RWPE2 (cell line): Measurements from ENCODE around the gene DPP9.

ENCODE experiments used
- ATAC-seq: fragments of 200-7000 bp; cut with Tn5 transposase; 3 replicates; pipeline ENCODE4 v1.9.1; 2021; ENCODE audit warnings: low read depth
- DNase-seq: peaks from one replicate; pipeline ENCODE4 v3.0.0-alpha.2; 2020; ENCODE audit warnings: low spot score
- H3K27ac ChIP-seq: fragments of 450-650 bp; 2 replicates; pipeline ENCODE4 v1.5.1; 2017; ENCODE audit warnings: mild to moderate bottlenecking; ENCODE audit not compliant: poor library complexity, severe bottlenecking
- H3K27me3 ChIP-seq: fragments of 250-450 bp; sonication (Bioruptor Pico); 2 replicates; pipeline ENCODE4 v1.5.1; 2021; ENCODE audit warnings: mild to moderate bottlenecking, moderate library complexity; ENCODE audit not compliant: insufficient read depth, poor library complexity, severe bottlenecking
- H3K36me3 ChIP-seq: fragments of 250-450 bp; sonication (Bioruptor Pico); 2 replicates; pipeline ENCODE4 v1.5.1; 2020; ENCODE audit warnings: low read depth, mild to moderate bottlenecking, moderate library complexity
- H3K4me1 ChIP-seq: fragments of 250-450 bp; sonication (Bioruptor Pico); 2 replicates; pipeline ENCODE4 v1.5.1; 2021; ENCODE audit warnings: mild to moderate bottlenecking, moderate library complexity; ENCODE audit not compliant: insufficient read depth, poor library complexity, severe bottlenecking
- H3K4me3 ChIP-seq: fragments of 250-450 bp; sonication (Bioruptor Pico); 2 replicates; pipeline ENCODE4 v1.5.1; 2021; ENCODE audit warnings: mild to moderate bottlenecking, moderate library complexity; ENCODE audit not compliant: severe bottlenecking
- H3K9me3 ChIP-seq: fragments of 250-450 bp; sonication (Bioruptor Pico); 2 replicates; pipeline ENCODE4 v1.5.1; 2021; ENCODE audit warnings: mild to moderate bottlenecking, moderate library complexity; ENCODE audit not compliant: severe bottlenecking
- TF ChIP-seq, protein P1 (sequence below): fragments of 450-650 bp; IDR thresholded peaks from one replicate; pipeline ENCODE4 v1.5.1; 2017; ENCODE audit warnings: mild to moderate bottlenecking, moderate library complexity; ENCODE audit not compliant: poor library complexity, severe bottlenecking

Gene DPP9

DNA sequence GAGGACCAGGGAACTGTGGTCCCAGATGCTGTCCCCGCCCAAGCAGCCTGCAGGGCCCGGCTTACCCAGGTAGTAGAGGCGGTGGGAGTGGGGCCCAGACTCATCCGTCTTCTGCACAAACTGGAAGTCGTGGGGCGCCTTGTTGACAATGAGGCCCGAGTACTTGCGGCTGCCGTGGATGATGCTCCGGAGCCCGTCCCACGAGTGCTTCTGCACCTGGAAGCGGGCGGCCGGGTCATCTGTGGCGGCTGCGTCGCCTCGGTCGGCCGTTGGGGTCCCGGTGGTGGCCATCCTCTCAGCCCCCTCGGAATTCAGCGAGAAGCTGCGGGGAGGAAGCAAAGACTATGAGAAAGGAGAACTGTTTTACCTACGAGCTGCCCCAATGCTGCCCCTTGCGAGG, 9.6 kb downstream of the DPP9 start:
- no peaks in the 10 kb centered on the region for H3K9me3 ChIP-seq
- ATAC-seq (no peak), DNase-seq (no peak)
- H3K27ac ChIP-seq = peak overlapping the region; percentile 99
- peaks cover 91% of the 10 kb centered on the region for H3K36me3 ChIP-seq
- TF ChIP-seq, protein P1, sequence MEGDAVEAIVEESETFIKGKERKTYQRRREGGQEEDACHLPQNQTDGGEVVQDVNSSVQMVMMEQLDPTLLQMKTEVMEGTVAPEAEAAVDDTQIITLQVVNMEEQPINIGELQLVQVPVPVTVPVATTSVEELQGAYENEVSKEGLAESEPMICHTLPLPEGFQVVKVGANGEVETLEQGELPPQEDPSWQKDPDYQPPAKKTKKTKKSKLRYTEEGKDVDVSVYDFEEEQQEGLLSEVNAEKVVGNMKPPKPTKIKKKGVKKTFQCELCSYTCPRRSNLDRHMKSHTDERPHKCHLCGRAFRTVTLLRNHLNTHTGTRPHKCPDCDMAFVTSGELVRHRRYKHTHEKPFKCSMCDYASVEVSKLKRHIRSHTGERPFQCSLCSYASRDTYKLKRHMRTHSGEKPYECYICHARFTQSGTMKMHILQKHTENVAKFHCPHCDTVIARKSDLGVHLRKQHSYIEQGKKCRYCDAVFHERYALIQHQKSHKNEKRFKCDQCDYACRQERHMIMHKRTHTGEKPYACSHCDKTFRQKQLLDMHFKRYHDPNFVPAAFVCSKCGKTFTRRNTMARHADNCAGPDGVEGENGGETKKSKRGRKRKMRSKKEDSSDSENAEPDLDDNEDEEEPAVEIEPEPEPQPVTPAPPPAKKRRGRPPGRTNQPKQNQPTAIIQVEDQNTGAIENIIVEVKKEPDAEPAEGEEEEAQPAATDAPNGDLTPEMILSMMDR = no peak
- no peaks in the 10 kb centered on the region for H3K27me3 ChIP-seq
- H3K4me1 ChIP-seq = peaks cover 34% of the 10 kb centered on the region
- no peak overlapping the region for H3K4me3 ChIP-seq

DNA sequence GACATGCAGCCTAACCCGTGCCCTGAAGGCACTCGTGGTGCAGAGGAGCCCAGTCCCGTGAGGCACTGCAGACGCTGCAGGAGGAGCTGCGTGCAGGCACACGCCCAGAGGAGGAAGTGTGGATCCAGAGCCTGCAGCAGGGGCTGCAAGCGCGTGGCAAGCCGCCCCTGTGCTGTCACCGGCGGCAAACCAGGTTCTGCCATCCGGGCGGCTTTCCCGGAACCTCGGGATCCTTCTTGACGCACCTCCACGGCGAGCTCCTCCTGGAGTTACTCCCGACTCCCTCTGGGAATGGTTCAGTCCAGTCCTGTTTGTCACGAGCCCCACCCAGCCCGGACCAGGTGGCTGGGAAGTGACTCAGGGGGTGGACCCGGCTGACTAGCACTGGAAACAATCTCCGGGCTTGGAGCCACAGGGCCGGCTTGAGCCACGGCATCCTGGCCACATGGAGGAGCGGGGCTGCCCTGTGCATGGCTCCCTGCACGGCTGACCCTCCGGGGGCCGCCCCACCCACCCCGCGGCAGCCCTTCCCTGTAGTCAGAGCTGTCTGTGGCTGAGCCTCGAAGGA, 10.2 kb downstream of the DPP9 start:
- peaks cover 32% of the 10 kb centered on the region for H3K4me1 ChIP-seq
- H3K9me3 ChIP-seq = no peaks in the 10 kb centered on the region
- peaks cover 91% of the 10 kb centered on the region for H3K36me3 ChIP-seq
- H3K4me3 ChIP-seq = no peak overlapping the region
- TF ChIP-seq, protein P1 = no peak
- no peaks in the 10 kb centered on the region for H3K27me3 ChIP-seq
- DNase-seq (peak; percentile 98), ATAC-seq (peak; percentile 77)
- H3K27ac ChIP-seq = peak overlapping the region; percentile 99

DNA sequence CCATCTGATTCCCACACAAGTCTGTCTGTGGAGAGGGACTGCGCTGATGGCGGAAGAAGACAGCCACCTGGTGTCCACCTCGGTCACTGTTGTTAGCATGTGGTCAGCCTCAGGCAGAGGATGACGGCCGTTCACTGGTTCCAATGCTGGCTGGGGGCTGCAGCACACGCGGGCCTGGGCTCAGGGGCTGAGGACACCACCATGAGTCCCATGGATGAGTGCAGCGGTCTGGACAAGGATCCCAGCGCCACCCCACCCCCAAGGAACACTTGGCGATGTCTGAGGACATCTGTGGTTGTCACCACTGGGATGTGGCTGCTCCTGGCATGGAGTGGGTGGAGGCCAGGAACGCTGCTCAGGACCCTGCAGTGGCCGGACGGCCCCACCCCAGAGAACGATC, 10.9 kb downstream of the DPP9 start:
- ATAC-seq = no peak
- Histone ChIP-seq H3K27ac (peak overlapping the region; percentile 99), H3K36me3 (peaks cover 91% of the 10 kb centered on the region), H3K27me3 (no peaks in the 10 kb centered on the region), H3K4me1 (peaks cover 32% of the 10 kb centered on the region), H3K4me3 (no peak overlapping the region), H3K9me3 (no peaks in the 10 kb centered on the region)
- TF ChIP-seq, protein P1 = no peak
- no peak for DNase-seq

DNA sequence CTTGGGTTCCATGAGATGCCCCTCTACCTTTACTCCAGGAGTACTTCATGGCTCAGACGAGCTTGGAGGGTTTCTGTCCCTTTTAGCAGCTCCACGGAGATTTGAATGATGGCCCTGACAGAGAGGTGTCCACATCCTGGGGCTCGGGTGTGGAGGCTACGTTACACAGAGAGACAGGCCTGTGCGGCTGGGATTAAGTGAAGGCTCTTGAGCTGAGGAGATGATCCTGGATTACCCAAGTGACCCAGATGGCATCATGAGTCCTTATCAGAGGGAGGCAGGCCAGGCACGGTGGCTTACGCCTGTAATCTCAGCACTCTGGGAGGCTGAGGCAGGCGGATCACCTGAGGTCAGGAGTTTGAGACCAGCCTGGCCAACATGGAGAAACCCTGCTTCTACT, 12.4 kb downstream of the DPP9 start:
- ATAC-seq (no peak), DNase-seq (no peak)
- Histone ChIP-seq H3K36me3 (peaks cover 92% of the 10 kb centered on the region), H3K27me3 (no peaks in the 10 kb centered on the region), H3K4me3 (no peak overlapping the region), H3K9me3 (no peaks in the 10 kb centered on the region), H3K4me1 (peaks cover 24% of the 10 kb centered on the region), H3K27ac (peak overlapping the region; percentile 99)
- TF ChIP-seq, protein P1 = no peak

DNA sequence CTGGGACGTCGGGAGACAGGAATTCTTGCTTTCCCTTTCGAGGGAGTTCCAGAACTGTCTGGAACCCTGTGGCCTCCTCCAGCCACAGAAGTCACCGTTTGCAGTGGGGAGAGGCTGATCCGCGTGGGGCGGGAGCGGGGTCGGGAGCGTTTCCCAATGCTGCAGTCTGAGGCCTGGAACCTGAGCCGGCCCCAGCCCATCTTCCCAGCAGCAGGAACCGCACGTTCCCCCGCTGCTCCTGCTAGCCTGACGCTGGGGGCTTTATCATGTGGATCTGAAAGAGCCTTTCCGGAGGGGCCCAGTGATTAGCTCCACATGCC, 13.4 kb downstream of the DPP9 start:
- TF ChIP-seq, protein P1 = no peak
- no peak overlapping the region for H3K4me3 ChIP-seq
- H3K4me1 ChIP-seq = peaks cover 24% of the 10 kb centered on the region
- no peak for ATAC-seq
- H3K27ac ChIP-seq = peak overlapping the region; percentile 99
- DNase-seq = no peak
- peaks cover 89% of the 10 kb centered on the region for H3K36me3 ChIP-seq
- H3K27me3 ChIP-seq = no peaks in the 10 kb centered on the region
- no peaks in the 10 kb centered on the region for H3K9me3 ChIP-seq
